ENCODE measurements around the gene ZBTB7C.

- TF ChIP-seq, protein P1, sequence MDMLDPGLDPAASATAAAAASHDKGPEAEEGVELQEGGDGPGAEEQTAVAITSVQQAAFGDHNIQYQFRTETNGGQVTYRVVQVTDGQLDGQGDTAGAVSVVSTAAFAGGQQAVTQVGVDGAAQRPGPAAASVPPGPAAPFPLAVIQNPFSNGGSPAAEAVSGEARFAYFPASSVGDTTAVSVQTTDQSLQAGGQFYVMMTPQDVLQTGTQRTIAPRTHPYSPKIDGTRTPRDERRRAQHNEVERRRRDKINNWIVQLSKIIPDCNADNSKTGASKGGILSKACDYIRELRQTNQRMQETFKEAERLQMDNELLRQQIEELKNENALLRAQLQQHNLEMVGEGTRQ (IDR thresholded peaks at IDR 0.05; ENCODE audit: low read depth, low read length): no peak
- TF ChIP-seq, protein P2, sequence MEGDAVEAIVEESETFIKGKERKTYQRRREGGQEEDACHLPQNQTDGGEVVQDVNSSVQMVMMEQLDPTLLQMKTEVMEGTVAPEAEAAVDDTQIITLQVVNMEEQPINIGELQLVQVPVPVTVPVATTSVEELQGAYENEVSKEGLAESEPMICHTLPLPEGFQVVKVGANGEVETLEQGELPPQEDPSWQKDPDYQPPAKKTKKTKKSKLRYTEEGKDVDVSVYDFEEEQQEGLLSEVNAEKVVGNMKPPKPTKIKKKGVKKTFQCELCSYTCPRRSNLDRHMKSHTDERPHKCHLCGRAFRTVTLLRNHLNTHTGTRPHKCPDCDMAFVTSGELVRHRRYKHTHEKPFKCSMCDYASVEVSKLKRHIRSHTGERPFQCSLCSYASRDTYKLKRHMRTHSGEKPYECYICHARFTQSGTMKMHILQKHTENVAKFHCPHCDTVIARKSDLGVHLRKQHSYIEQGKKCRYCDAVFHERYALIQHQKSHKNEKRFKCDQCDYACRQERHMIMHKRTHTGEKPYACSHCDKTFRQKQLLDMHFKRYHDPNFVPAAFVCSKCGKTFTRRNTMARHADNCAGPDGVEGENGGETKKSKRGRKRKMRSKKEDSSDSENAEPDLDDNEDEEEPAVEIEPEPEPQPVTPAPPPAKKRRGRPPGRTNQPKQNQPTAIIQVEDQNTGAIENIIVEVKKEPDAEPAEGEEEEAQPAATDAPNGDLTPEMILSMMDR (conservative IDR thresholded peaks at IDR 0.05; ENCODE audit: low read depth, low read length): no peak
- TF ChIP-seq SMC3 (IDR thresholded peaks at IDR 0.05; ENCODE audit: low read depth, low read length): no peak
- TF ChIP-seq POLR2A (IDR thresholded peaks at IDR 0.05; ENCODE audit: low read depth, low read length): no peak
- TF ChIP-seq RAD21 (IDR thresholded peaks at IDR 0.05; ENCODE audit: low read length): no peak
- no peak for TF ChIP-seq NFE2L2 (IDR thresholded peaks at IDR 0.05; ENCODE audit: low read depth, low read length)
- no peak for TF ChIP-seq RCOR1 (IDR thresholded peaks at IDR 0.05; ENCODE audit: insufficient replicate concordance, low read length)
- no peak for TF ChIP-seq MAZ (IDR thresholded peaks at IDR 0.05; ENCODE audit: borderline replicate concordance, low read depth, low read length)
- no peak for TF ChIP-seq RFX5 (IDR thresholded peaks at IDR 0.05; ENCODE audit: low read depth, low read length)
- TF ChIP-seq MXI1 (IDR thresholded peaks at IDR 0.05; ENCODE audit: borderline replicate concordance, low read depth, low read length): no peak
- no peak for TF ChIP-seq MAFK (IDR thresholded peaks at IDR 0.05; ENCODE audit: low read depth, low read length)
- no peak for TF ChIP-seq FOS (IDR thresholded peaks at IDR 0.05; ENCODE audit: low read depth, low read length)
- no peak for TF ChIP-seq BHLHE40 (IDR thresholded peaks at IDR 0.05; ENCODE audit: low read depth, low read length)
Observed at GRCh38 chr18:48122816-48123215, 286.4 kb downstream of the ZBTB7C start.
